Measurements from ENCODE around the gene RASGEF1C.
"Not testable (repeated sequence)": the region's sequence is repeated elsewhere in the genome, so short reads cannot be mapped to it uniquely, and the experiment has no call there.

RASGEF1C gene

DNA sequence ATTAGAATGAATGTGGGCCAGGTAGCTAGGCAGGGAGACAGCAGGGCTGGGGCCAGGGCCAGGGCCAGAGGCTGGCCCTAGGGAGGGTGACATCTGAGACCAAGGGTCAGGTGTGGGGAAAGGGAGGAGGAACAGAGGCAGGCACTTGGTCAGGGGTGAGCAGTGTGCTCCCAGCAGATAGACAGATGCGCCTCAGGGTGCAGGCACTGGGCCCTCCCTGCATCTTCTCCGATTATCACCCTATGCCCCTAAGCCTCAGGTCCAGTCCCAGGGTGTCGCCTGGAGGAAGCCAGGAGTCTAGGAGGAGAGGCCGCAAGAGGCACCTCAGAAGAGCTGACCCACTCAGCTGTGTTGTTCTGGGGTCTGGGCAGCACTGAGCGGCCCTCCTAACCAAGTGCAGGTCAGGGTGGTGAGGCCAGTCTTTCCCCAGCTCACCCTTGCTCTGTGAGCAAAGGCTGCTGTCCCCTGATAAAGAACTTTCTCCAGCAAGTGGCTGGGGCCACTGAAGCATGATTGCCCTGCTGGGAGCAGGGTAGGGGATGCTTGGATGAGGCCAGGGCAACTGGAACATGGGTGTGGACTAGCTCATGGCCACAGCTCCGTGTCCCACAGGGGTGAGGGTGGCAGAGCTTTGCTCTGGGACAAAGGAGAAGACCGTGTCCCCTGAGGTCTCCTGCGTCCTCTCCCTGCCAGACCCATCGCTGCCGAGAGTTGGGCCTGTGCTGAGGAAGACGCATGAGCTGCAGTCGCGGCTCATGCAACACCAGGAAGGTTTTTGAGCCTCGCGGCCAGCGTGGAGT lies 2.1 kb upstream of the RASGEF1C start:
- DNase-seq = no peak
- in situ Hi-C loops (cut with HindIII; ENCODE audit: low pct_ligation_motif_present, low sequenced_read_pairs) = no loop called here
- TF ChIP-seq, protein P1, sequence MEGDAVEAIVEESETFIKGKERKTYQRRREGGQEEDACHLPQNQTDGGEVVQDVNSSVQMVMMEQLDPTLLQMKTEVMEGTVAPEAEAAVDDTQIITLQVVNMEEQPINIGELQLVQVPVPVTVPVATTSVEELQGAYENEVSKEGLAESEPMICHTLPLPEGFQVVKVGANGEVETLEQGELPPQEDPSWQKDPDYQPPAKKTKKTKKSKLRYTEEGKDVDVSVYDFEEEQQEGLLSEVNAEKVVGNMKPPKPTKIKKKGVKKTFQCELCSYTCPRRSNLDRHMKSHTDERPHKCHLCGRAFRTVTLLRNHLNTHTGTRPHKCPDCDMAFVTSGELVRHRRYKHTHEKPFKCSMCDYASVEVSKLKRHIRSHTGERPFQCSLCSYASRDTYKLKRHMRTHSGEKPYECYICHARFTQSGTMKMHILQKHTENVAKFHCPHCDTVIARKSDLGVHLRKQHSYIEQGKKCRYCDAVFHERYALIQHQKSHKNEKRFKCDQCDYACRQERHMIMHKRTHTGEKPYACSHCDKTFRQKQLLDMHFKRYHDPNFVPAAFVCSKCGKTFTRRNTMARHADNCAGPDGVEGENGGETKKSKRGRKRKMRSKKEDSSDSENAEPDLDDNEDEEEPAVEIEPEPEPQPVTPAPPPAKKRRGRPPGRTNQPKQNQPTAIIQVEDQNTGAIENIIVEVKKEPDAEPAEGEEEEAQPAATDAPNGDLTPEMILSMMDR (IDR thresholded peaks at IDR 0.05; ENCODE audit: low read depth, low read length, missing control alignments) = no peak
- Histone ChIP-seq H3K36me3 (replicated peaks) (no peaks in the 10 kb centered on the region), H3K4me3 (ENCODE audit: low read depth, low read length) (no peak overlapping the region), H3K27me3 (replicated peaks) (peaks cover 11% of the 10 kb centered on the region), H3K27ac (no peak overlapping the region)

DNA sequence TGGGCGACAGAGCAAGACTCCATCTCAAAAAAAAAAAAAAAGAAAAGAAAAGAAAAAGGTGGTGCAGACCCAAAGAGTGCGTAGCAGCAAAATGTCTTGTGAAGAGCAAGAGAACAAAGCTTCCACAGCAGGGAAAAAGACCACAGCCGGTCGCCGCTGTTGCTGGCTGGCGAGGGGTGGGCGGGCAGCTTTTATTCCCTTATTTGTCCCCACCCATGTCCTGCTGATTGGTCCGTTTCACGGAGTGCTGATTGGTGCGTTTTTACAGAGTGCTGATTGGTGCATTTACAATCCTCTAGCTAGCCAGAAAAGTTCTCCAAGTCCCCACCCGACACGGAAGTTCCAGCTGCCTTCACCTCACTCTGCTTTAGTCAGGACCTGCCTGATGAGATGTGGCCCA lies 1.1 kb upstream of the RASGEF1C start:
- in situ Hi-C loops (cut with HindIII; ENCODE audit: low pct_ligation_motif_present, low sequenced_read_pairs) = not testable (repeated sequence)

DNA sequence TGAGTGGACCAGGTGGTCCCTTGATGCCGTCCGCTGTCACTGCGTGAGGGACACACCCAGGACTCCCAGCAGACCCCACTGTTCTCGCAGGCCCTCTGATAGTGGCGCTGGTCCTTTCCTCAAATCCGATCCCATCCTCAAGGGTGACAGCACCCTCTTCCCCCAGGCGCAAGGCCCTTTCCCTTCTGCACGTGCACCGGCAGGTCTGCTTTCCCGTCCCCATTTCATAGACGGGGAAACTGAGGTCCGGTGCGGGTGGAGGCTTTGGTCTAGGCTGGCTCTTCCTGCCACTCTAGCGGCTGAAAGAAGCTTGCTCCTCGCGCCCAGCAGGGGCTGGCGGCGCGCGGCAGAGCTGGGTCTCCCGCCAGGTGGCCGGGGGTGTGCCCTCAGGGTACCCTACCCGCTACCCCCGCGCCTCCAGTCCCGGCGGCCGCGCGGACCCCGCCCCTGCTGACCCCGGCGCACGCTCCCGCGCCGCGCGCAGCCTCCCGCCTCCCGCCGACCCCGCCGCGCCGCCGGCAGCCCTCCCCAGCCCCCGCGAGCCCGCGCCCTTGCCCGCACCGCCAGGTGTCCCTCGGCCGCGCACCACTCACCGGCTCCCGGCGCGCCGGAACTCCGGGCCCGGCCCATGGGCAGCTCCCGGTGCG lies 453 bp downstream of the RASGEF1C start:
- TF ChIP-seq, protein P1 (IDR thresholded peaks at IDR 0.05; ENCODE audit: low read depth, low read length, missing control alignments) = peak; percentile 47
- Histone ChIP-seq H3K36me3 (replicated peaks) (no peaks in the 10 kb centered on the region), H3K4me3 (ENCODE audit: low read depth, low read length) (peak overlapping the region; percentile 37), H3K27ac (no peak overlapping the region), H3K27me3 (replicated peaks) (peaks cover 11% of the 10 kb centered on the region)
- in situ Hi-C loops (cut with HindIII; ENCODE audit: low pct_ligation_motif_present, low sequenced_read_pairs) = no loop called here
- DNase-seq = no peak

More for the DNA sequence above, 1.1 kb upstream of the RASGEF1C start:
- not testable (repeated sequence) for H3K4me3 ChIP-seq (ENCODE audit: low read depth, low read length); H3K36me3 ChIP-seq (replicated peaks); DNase-seq; H3K27ac ChIP-seq
- H3K27me3 ChIP-seq (replicated peaks) = peaks cover 11% of the 10 kb centered on the region

DNA sequence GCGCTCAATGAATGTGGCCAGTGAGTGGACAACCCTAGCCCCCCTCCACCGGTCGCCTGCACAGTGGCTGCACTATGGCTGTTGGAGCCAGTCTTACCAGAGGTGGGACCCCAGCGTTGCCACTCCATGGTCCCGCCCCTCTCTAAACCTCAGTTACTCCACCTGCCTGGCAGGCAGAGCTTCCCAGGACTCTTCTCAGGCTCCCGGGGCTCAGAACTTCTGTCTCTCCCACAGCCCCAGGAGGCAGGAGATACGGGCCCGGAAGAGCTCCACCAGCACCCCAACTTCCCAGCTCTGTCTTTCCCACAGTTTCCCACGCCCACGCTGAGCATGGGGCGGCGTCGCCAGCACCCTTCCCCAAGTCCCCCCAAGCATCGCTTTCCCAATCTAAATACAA lies 975 bp downstream of the RASGEF1C start:
- no peak overlapping the region for H3K4me3 ChIP-seq (ENCODE audit: low read depth, low read length)
- H3K36me3 ChIP-seq (replicated peaks) = no peaks in the 10 kb centered on the region
- no peak overlapping the region for H3K27ac ChIP-seq
- H3K27me3 ChIP-seq (replicated peaks) = peaks cover 11% of the 10 kb centered on the region
- DNase-seq = no peak
- in situ Hi-C loops (cut with HindIII; ENCODE audit: low pct_ligation_motif_present, low sequenced_read_pairs) = no loop called here
- TF ChIP-seq, protein P1 (IDR thresholded peaks at IDR 0.05; ENCODE audit: low read depth, low read length, missing control alignments) = no peak

DNA sequence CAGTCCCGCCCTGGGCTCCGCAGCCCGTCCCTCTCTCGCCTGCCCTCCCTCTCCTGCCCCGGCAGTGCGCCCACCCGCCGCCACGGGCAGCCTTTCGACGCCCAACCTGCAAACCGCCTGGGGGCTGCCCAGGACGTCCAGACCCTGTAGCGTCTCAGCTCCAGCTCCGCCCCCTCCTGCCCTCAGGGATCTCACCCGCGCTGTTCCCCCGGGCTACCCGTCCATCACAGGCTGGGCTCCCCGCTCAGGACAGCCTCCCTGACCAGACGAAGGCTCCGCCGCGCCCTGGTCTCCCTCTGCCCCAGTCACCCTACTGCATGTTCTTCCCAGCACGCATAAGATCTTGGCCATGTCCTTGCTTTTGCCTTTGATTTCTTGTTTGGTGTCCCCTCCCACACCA lies 1.4 kb downstream of the RASGEF1C start:
- TF ChIP-seq, protein P1 (IDR thresholded peaks at IDR 0.05; ENCODE audit: low read depth, low read length, missing control alignments) = no peak
- H3K27me3 ChIP-seq (replicated peaks) = peaks cover 11% of the 10 kb centered on the region
- no peak for DNase-seq
- H3K4me3 ChIP-seq (ENCODE audit: low read depth, low read length) = no peak overlapping the region
- no peaks in the 10 kb centered on the region for H3K36me3 ChIP-seq (replicated peaks)
- in situ Hi-C loops (cut with HindIII; ENCODE audit: low pct_ligation_motif_present, low sequenced_read_pairs) = no loop called here
- no peak overlapping the region for H3K27ac ChIP-seq

DNA sequence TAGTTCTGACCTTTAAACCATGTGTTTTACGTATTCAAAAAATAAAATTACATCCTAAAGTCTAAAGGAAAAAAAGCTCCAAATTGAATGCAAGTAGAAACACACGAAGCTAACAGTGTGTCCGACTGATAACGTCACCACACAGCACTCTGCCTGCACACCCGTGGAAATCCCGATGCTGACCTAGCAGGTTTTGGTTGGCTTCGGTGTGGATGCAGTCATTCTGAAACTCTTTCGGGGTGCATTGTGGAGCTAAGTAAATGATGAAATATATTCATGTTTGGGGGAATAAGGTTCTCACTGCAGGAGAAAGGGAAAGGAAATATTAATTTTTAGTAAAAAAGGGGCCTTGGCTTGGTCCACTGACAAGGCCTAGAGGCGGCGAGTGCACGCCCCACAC lies 2.0 kb downstream of the RASGEF1C start:
- no peak overlapping the region for H3K4me3 ChIP-seq (ENCODE audit: low read depth, low read length)
- TF ChIP-seq, protein P1 (IDR thresholded peaks at IDR 0.05; ENCODE audit: low read depth, low read length, missing control alignments) = no peak
- no peak overlapping the region for H3K27ac ChIP-seq
- in situ Hi-C loops (cut with HindIII; ENCODE audit: low pct_ligation_motif_present, low sequenced_read_pairs) = no loop called here
- H3K36me3 ChIP-seq (replicated peaks) = no peaks in the 10 kb centered on the region
- H3K27me3 ChIP-seq (replicated peaks) = peaks cover 11% of the 10 kb centered on the region
- DNase-seq = no peak

All from brain microvascular endothelial cell (primary cell).